ENCODE measurements around the gene MYO1B.

- TF ChIP-seq NR1H2 (CRISPR knock-in tag; IDR thresholded peaks at IDR 0.05) (no peak), CTCF (IDR thresholded peaks at IDR 0.05) (no peak), USF2 (CRISPR knock-in tag; IDR thresholded peaks at IDR 0.05) (no peak), E2F5 (CRISPR knock-in tag; IDR thresholded peaks at IDR 0.05) (no peak), HMGXB4 (CRISPR knock-in tag; IDR thresholded peaks at IDR 0.05) (no peak), TEAD4 (CRISPR knock-in tag; IDR thresholded peaks at IDR 0.05) (no peak), CBFB (CRISPR knock-in tag; IDR thresholded peaks at IDR 0.05; ENCODE audit: low read depth) (no peak), NFYB (CRISPR knock-in tag; conservative IDR thresholded peaks at IDR 0.05; ENCODE audit: low read depth) (no peak), FOXK1 (CRISPR knock-in tag; IDR thresholded peaks at IDR 0.05) (no peak), MLX (CRISPR knock-in tag; IDR thresholded peaks at IDR 0.05) (no peak), CDX4 (CRISPR knock-in tag; IDR thresholded peaks at IDR 0.05; ENCODE audit: borderline replicate concordance) (no peak)
Observed at GRCh38 chr2:191401287-191401686, 156.1 kb downstream of the MYO1B start.
